GM10847 (cell line): ENCODE data around the gene SPDYC.

Experiments
- POLR2A ChIP-seq: IDR thresholded peaks from 2 replicates; pipeline ENCODE4 v1.6.1; 2011; ENCODE audit not compliant: insufficient read length; ENCODE audit errors: extremely low read depth

The SPDYC gene

DNA sequence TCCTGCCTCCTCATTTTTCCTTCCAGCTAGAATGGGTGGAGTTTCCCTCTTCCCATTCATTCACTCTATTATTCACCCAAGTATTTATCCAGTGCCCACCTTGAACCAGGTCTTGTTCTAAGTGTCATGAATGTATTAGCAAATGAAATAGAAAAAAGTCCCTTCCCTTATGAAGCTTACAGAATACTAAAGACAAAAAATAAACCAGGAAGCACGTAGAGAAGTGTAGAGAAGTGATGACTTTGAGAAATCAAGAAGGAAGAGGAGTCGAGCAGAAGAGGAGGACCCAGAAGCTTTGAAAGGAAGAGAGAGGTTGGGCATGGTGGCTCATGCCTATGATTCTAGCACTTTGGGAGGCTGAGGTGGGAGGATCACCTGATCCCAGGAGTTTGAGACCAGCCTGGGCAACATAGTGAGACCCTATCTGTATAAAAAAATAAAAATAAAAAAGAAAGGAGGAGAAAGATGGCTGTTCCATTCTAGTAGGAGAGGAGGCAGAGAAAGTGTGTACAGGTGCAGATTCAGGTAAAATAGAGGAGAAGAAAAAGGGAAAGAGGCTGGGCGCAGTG, 18.6 kb upstream of the SPDYC start:
- no peak for TF ChIP-seq POLR2A

- no peak for TF ChIP-seq POLR2A
Observed at GRCh38 chr11:65152122-65152521, 17.9 kb upstream of the SPDYC start.

DNA sequence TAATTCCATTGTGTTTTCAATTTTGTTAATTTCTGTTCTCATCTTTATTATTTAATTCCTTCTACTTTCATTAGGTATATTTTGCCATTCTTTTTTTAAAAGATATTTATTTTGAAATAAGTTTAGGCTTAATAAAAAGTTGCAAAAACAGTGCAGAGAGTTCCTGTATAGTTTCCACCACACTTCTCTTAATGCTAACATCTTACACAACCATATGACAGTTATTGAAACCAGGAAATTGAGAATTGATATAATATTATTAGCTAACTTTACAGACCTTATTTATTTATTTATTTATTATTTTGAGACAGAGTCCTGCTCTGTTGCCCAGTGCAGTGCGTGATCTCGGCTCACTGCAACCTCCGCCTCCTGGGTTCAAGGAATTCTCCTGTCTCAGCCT, 13.8 kb upstream of the SPDYC start:
- TF ChIP-seq POLR2A, result no peak

DNA sequence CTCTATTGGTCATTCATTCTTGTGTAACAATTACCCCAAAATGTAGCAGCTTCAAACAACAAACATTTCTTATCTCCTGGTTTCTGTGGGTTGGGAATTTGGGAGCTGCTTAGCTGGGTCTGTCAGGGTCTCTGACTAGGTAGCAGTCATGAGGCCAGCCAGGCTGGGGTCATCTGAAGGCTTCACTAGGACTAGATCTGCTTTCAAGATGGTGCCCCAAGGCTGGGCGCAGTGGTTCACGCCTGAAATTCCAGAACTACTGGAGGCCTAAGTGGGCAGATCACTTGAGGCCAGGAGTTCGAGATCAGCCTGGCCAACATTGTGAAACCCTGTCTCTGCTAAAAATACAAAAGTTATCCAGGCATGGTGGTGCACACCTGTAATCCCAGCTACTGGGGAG, 13.1 kb upstream of the SPDYC start:
- TF ChIP-seq POLR2A, result no peak

DNA sequence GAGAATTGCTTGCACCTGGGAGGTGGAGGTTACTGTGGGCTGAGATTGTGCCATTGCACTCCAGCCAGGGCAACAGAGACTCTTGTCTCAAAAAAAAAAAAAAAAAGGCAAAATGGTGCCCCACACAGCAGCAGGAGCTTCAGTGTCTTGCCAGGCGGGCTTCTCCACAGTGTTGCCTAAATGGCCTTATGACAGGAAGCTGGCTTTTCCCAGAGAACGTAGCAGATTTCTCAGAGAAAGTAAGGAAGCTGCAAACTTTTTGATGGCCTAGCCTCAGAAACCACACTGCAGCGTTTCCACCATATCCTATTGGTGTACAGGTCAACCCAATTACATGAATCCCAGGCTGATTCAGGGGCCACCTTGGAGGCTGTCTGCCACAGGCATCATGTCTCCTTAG, 12.7 kb upstream of the SPDYC start:
- TF ChIP-seq POLR2A, result no peak

- TF ChIP-seq POLR2A, result no peak
Observed at GRCh38 chr11:65159012-65159411, 11.0 kb upstream of the SPDYC start.

DNA sequence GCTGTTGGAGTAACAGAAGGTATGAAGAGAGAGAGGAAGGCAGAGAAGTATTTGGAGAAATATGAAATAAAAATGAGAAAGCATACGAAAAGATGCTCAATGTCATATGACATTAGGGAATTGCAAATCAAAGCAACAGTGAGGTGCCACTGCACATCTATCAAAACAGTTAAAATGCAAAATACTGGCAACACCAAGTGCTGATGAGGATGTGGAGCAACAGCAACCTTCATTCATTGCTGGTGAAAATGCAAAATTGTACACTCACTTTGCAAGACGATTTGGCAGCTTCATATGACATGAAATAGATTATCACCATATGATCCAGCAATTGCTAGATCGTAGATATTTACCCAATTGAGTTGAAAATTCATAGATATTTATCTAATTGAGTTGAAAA, 9.4 kb upstream of the SPDYC start:
- no peak for TF ChIP-seq POLR2A

DNA sequence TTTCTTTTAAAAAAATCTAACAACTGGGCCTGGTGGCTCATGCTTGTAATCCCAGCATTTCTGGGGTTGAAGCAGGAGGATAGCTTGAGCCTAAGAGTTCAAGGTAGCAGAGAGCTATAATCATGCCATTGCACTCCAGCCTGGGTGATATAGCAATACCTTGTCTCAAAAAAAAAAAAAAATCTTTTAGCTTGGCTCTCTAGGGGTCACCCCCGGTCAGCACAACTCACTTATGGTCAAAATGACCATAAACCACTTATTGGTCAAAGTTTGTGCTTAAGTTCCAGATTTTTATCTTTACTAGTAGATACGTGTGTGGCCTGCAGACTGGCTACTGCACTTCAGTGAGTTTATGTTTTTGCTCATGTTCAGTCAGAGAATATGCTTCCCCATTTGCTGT, 6.3 kb upstream of the SPDYC start:
- TF ChIP-seq POLR2A, result no peak

- TF ChIP-seq POLR2A, result no peak
Observed at GRCh38 chr11:65165410-65166317, 4.4 kb upstream of the SPDYC start.

- TF ChIP-seq POLR2A, result no peak
Observed at GRCh38 chr11:65166893-65167292, 3.1 kb upstream of the SPDYC start.

GRCh38 chr11:65167656-65168055, 2.4 kb upstream of the SPDYC start:
- no peak for TF ChIP-seq POLR2A

- TF ChIP-seq POLR2A, result no peak
Observed at GRCh38 chr11:65169164-65169641, 830 bp upstream of the SPDYC start.

DNA sequence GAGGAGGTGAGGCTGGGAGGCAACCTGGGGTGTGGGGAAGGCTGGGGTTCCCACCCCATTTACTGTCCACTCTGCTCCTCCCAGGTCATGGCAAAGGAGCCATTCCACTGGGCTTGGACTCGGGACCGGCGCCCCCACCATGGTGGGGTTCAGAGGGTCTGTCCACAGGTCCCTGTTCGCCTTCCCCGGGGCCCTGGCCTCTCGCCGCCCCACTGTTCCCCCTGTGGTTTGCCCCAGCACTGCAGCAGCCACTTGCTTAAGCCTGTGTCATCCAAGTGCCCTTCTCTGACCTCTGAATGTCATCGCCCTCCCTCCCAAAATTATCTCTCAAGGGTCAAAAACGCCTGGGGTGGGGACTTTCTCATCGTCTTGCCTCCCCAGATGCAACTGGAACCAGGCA, 2.6 kb downstream of the SPDYC start:
- TF ChIP-seq POLR2A, result no peak

DNA sequence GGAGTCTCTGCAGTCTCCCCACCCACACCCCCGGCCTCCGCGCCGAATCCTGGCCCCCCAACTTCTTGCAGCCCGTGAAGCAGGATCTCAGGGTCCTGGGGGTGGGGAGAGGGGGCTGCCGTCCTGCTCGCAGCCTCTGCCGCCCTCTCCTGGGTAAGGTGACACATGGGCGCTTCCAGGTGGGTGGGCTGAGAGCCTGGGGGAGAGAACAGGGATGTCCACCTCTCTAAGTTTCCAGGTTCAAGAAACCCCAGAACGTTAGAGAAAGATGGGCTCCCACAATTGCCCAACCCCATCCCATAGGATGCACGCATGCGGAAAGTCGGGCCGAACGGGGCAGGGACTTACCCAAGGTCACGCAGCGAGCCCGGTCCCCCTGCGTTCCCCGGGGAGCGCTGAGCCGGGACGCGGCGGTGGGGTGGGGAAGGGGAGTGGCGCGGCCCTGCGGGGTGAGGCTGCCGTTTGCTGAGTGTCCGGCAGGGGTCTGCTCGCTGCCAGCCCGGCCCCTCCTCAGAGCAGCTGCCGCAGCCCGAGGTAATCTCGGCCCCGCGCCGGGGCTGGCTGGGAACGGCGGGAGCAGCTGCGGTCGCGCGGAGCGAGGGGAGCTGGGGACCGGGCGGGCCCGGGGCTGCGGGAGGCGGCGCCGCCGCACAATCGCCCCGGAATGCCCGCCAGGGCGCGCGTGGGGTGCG, 11.0 kb downstream of the SPDYC start:
- peak; percentile 41 for TF ChIP-seq POLR2A

DNA sequence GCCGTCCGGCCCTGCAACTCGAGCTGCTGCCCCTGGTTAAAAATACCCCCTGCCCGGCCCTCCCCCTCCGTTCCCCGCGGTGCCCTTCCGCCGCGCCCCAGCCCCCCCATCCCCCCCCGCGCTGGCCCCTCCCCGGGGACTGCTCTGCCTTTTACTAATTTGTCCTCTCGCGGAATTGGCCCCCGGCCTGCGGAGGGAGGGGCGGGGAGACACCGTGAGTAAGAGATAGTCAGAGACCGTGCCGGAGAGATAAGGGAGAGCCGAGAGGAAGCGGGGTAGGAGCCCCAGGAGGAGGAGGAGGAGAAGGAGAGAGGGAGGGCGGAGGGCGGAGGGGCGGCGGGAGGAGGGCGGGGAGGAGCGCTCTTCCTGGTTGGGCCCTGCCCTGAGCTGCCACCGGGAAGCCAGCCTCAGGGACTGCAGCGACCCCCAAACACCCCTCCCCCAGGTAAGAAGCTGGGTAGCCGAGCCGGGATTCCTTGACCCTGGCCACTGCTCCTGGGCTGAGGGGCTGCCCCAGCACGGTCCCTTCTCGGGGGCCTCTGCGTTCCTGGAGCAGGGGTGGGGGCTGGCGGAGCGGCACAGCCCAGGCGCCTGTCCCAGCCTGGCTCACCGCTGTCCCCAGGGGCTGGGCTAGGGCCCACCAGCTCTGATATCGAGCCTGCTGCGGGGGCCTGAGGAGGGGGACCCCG, 11.7 kb downstream of the SPDYC start, which contains the start of gene CAPN1:
CAPN1 (plus strand) TSS at position 360 of the 689 bp plus-strand sequence. CDS start 774 bp downstream, outside the sequence.
- TF ChIP-seq POLR2A, result no peak
